HG03439 (cell line): ENCODE results near the gene NRM.

Experiments
- ATAC-seq: cut with Tn5 transposase; IDR thresholded peaks from one replicate; pipeline ENCODE4 v1.9.1; 2021; ENCODE audit warnings: mild to moderate bottlenecking, moderate library complexity; ENCODE audit not compliant: unreplicated experiment

NRM gene

GRCh38 chr6:30689985-30690384 is 799 bp downstream of the NRM start:
- ATAC-seq, result no peak

- no peak for ATAC-seq
Observed at GRCh38 chr6:30689022-30689865, 1.5 kb downstream of the NRM start.

- ATAC-seq, result no peak
Observed at GRCh38 chr6:30688569-30688968, 2.2 kb downstream of the NRM start.

- no peak for ATAC-seq
Observed at GRCh38 chr6:30687659-30688431, 2.9 kb downstream of the NRM start.

GRCh38 chr6:30686908-30687658 is 3.7 kb downstream of the NRM start:
- peak; percentile 44 for ATAC-seq

- peak; percentile 18 for ATAC-seq
Observed at GRCh38 chr6:30686009-30686907, 4.5 kb downstream of the NRM start, which contains the start of gene PPP1R18. Gene PPP1R18, minus strand, starts transcription at chr6:30686645. Its CDS starts 627 bp downstream, at chr6:30686018.

- no peak for ATAC-seq
Observed at GRCh38 chr6:30685157-30686008, 5.4 kb downstream of the NRM start.

- no peak for ATAC-seq
Observed at GRCh38 chr6:30684386-30685156, 6.2 kb downstream of the NRM start.

GRCh38 chr6:30683980-30684338 is 6.8 kb downstream of the NRM start:
- ATAC-seq, result no peak

GRCh38 chr6:30683183-30683979 is 7.4 kb downstream of the NRM start:
- no peak for ATAC-seq

- no peak for ATAC-seq
Observed at GRCh38 chr6:30682143-30683117, 8.4 kb downstream of the NRM start.

GRCh38 chr6:30681766-30682142 is 9.0 kb downstream of the NRM start:
- no peak for ATAC-seq

- no peak for ATAC-seq
Observed at GRCh38 chr6:30679765-30680535, 10.8 kb downstream of the NRM start.

GRCh38 chr6:30678964-30679726 is 11.6 kb downstream of the NRM start:
- ATAC-seq, result peak; percentile 38

GRCh38 chr6:30676660-30677285 is 14.0 kb downstream of the NRM start:
- ATAC-seq, result no peak
